HEK293 (cell line): ENCODE data around the gene TEX19.
"Not testable (repeated sequence)": the region's sequence is repeated elsewhere in the genome, so short reads cannot be mapped to it uniquely, and the experiment has no call there.

Experiments used
- CTCF ChIA-PET: fragments of 350-600 bp; formaldehyde crosslinking; extraction: SDS; loops from one replicate; lab custom pipeline; 2021; ENCODE audit warnings: antibody characterized with exemption; lab: Yijun Ruan, JAX
- POLR2A ChIA-PET: fragments of 300-600 bp; formaldehyde crosslinking; extraction: SDS; loops from one replicate; lab custom pipeline; 2020; ENCODE audit warnings: antibody characterized with exemption, inconsistent platforms; lab: Yijun Ruan, JAX
- H3K27ac ChIP-seq: fragments of 200-500 bp; sonication (Bioruptor generic); 2 replicates; pipeline ENCODE4 v1.5.1; 2014; ENCODE audit warnings: low read depth, low read length, control low read depth, inconsistent platforms; ENCODE audit errors: extremely low read depth
- H3K36me3 ChIP-seq, 2 experiments: fragments of 200-500 bp in 1 of 2; sonication (Bioruptor generic) in 1 of 2; 1 replicate in 1 of 2; 2 replicates in 1 of 2; pipeline ENCODE4 v1.5.1; 2014 to 2017; ENCODE audit warnings: inconsistent platforms in 2 of 2, low read length in 2 of 2; ENCODE audit not compliant: control insufficient read depth in 2 of 2, insufficient read depth in 1 of 2
- H3K4me1 ChIP-seq: fragments of 200-500 bp; sonication (Bioruptor generic); 2 replicates; pipeline ENCODE4 v1.5.1; 2014; ENCODE audit warnings: mild to moderate bottlenecking, low read length, inconsistent platforms; ENCODE audit not compliant: control insufficient read depth, insufficient read depth
- H3K4me3 ChIP-seq: 2 replicates; pipeline ENCODE4 v1.5.1; 2011; ENCODE audit warnings: low read depth, mild to moderate bottlenecking, control low read depth, low read length, moderate library complexity
- H3K9me3 ChIP-seq: fragments of 200-500 bp; sonication (Bioruptor generic); 2 replicates; pipeline ENCODE4 v1.5.1; 2014; ENCODE audit warnings: low read depth, low read length, inconsistent platforms; ENCODE audit not compliant: control insufficient read depth, insufficient read depth
- CTCF ChIP-seq: fragments of 450-650 bp; formaldehyde crosslinking; IDR thresholded peaks from 2 replicates; pipeline ENCODE4 v1.5.1; 2016; ENCODE audit warnings: missing biosample characterization, missing genetic modification characterization
- HOXD13 ChIP-seq: sonication (generic); formaldehyde crosslinking; IDR thresholded peaks from 2 replicates; pipeline ENCODE4 v1.8.0; 2022; ENCODE audit warnings: missing genetic modification reagents, borderline replicate concordance
- MZF1 ChIP-seq: fragments of 450-650 bp; formaldehyde crosslinking; IDR thresholded peaks from 2 replicates; pipeline ENCODE4 v1.5.1; 2017; ENCODE audit warnings: missing biosample characterization, missing genetic modification characterization, borderline replicate concordance
- PRDM1 ChIP-seq: fragments of 450-650 bp; formaldehyde crosslinking; IDR thresholded peaks from 2 replicates; pipeline ENCODE4; 2016; ENCODE audit warnings: missing biosample characterization, missing genetic modification characterization
- YY2 ChIP-seq: fragments of 450-650 bp; formaldehyde crosslinking; IDR thresholded peaks from 2 replicates; pipeline ENCODE4 v1.5.1; 2016; ENCODE audit warnings: missing biosample characterization, missing genetic modification characterization
- ZBTB17 ChIP-seq: fragments of 450-650 bp; formaldehyde crosslinking; IDR thresholded peaks from 2 replicates; pipeline ENCODE4 v1.5.1; 2016; ENCODE audit warnings: missing biosample characterization, missing genetic modification characterization
- ZFP41 ChIP-seq: fragments of 450-650 bp; formaldehyde crosslinking; IDR thresholded peaks from 2 replicates; pipeline ENCODE4 v1.5.1; 2016; ENCODE audit warnings: missing biosample characterization, missing genetic modification characterization, borderline replicate concordance
- ZNF140 ChIP-seq: fragments of 450-650 bp; formaldehyde crosslinking; IDR thresholded peaks from 2 replicates; pipeline ENCODE4 v1.5.1; 2016; ENCODE audit warnings: missing biosample characterization, missing genetic modification characterization
- ZNF146 ChIP-seq: fragments of 450-650 bp; formaldehyde crosslinking; IDR thresholded peaks from 2 replicates; pipeline ENCODE4 v1.5.1; 2016; ENCODE audit warnings: missing biosample characterization, missing genetic modification characterization
- ZNF2 ChIP-seq: fragments of 450-650 bp; formaldehyde crosslinking; IDR thresholded peaks from 2 replicates; pipeline ENCODE4 v1.5.1; 2016; ENCODE audit warnings: missing biosample characterization, missing genetic modification characterization
- ZNF202 ChIP-seq: fragments of 450-650 bp; formaldehyde crosslinking; IDR thresholded peaks from 2 replicates; pipeline ENCODE4 v1.5.1; 2016; ENCODE audit warnings: missing biosample characterization, missing genetic modification characterization, borderline replicate concordance
- ZNF274 ChIP-seq, 2 experiments: fragments of 200-500 bp in 1 of 2; fragments of 450-650 bp in 1 of 2; sonication (Bioruptor generic) in 1 of 2; formaldehyde crosslinking in 1 of 2; IDR thresholded peaks; 2 replicates each; pipeline versions ENCODE4 v1.5.1 to v1.6.1; 2014 to 2016; ENCODE audit warnings: borderline replicate concordance in 1 of 2, inconsistent platforms in 1 of 2, low read length in 1 of 2, missing biosample characterization in 1 of 2, missing genetic modification characterization in 1 of 2
- ZNF302 ChIP-seq: fragments of 450-650 bp; formaldehyde crosslinking; IDR thresholded peaks from 2 replicates; pipeline ENCODE4 v1.5.1; 2016; ENCODE audit warnings: missing biosample characterization, missing genetic modification characterization, low read depth
- ZNF311 ChIP-seq: fragments of 450-650 bp; formaldehyde crosslinking; IDR thresholded peaks from 2 replicates; pipeline ENCODE4 v1.5.1; 2017; ENCODE audit warnings: missing biosample characterization, missing genetic modification characterization, borderline replicate concordance
- ZNF433 ChIP-seq: fragments of 450-650 bp; formaldehyde crosslinking; IDR thresholded peaks from 2 replicates; pipeline ENCODE4 v1.5.1; 2016; ENCODE audit warnings: missing biosample characterization, missing genetic modification characterization, low read depth
- ZNF510 ChIP-seq: fragments of 450-650 bp; formaldehyde crosslinking; IDR thresholded peaks from 2 replicates; pipeline ENCODE4 v1.5.1; 2018; ENCODE audit warnings: mild to moderate bottlenecking, missing genetic modification characterization, missing biosample characterization; ENCODE audit not compliant: insufficient replicate concordance
- ZNF571 ChIP-seq: fragments of 450-650 bp; formaldehyde crosslinking; IDR thresholded peaks from 2 replicates; pipeline ENCODE4 v1.5.0; 2017; ENCODE audit warnings: missing biosample characterization, missing genetic modification characterization
- ZNF639 ChIP-seq: fragments of 450-650 bp; formaldehyde crosslinking; IDR thresholded peaks from 2 replicates; pipeline ENCODE4 v1.5.1; 2016; ENCODE audit warnings: missing biosample characterization, missing genetic modification characterization
- ZNF747 ChIP-seq: fragments of 450-650 bp; formaldehyde crosslinking; IDR thresholded peaks from 2 replicates; pipeline ENCODE4 v1.5.1; 2016; ENCODE audit warnings: missing biosample characterization, missing genetic modification characterization

Gene TEX19

GRCh38 chr17:82357394-82357793, 1.7 kb upstream of the TEX19 start:
- Histone ChIP-seq H3K27ac (no peak overlapping the region), H3K36me3 (no peaks in the 10 kb centered on the region), H3K9me3 (no peaks in the 10 kb centered on the region), H3K4me3 (no peak overlapping the region), H3K4me1 (no peaks in the 10 kb centered on the region)
- POLR2A ChIA-PET = interaction anchor here (1.1 kb wide), 1 partner anchor 65 kb away, joined by 4 read pairs; no protein-coding TSS in a partner anchor
- CTCF ChIA-PET = interaction anchor here (0.6 to 1.7 kb wide), 9 partner anchors 7 to 102 kb away, joined by 3 to 6 read pairs (median 4); no protein-coding TSS in a partner anchor
- TF ChIP-seq ZNF2 (tag by site-specific recombination) (no peak), ZBTB17 (tag by site-specific recombination) (no peak), ZNF311 (tag by site-specific recombination) (no peak), ZNF747 (tag by site-specific recombination) (no peak), ZNF433 (no peak), ZNF146 (tag by site-specific recombination) (no peak), ZNF140 (tag by site-specific recombination) (no peak), ZNF202 (tag by site-specific recombination) (no peak), YY2 (tag by site-specific recombination) (no peak), ZNF274 (IDR thresholded peaks at IDR 0.05; ENCODE audit: low read length) (no peak), ZNF274 (tag by site-specific recombination; IDR thresholded peaks at IDR 0.05; ENCODE audit: borderline replicate concordance) (no peak), MZF1 (tag by site-specific recombination) (no peak), ZNF571 (tag by site-specific recombination) (no peak), ZFP41 (tag by site-specific recombination) (no peak)

- H3K27ac ChIP-seq, H3K4me1 ChIP-seq, CTCF ChIA-PET, H3K36me3 ChIP-seq, H3K9me3 ChIP-seq, H3K4me3 ChIP-seq: not testable (repeated sequence)
- TF ChIP-seq PRDM1 = peak; percentile 62
- POLR2A ChIA-PET = interaction anchor here (0.6 to 1.3 kb wide), 4 partner anchors 15 to 382 kb away, joined by 3 to 5 read pairs (median 4); no protein-coding TSS in a partner anchor
These were observed 516 bp downstream of the TEX19 start for GRCh38 chr17:82359451-82360074.

GRCh38 chr17:82361885-82362633, 3.0 kb downstream of the TEX19 start:
- CTCF ChIA-PET = interaction anchor here (0.5 to 2.6 kb wide), 5 partner anchors 8 to 126 kb away, joined by 3 to 15 read pairs (median 3); no protein-coding TSS in a partner anchor
- Histone ChIP-seq H3K4me3 (no peak overlapping the region), H3K27ac (no peak overlapping the region), H3K4me1 (peaks cover under 1% of the 10 kb centered on the region; the same call in 1 of the 2 replicates), H3K36me3 (no peaks in the 10 kb centered on the region), H3K9me3 (no peaks in the 10 kb centered on the region)
- TF ChIP-seq HOXD13 (CRISPR knock-in tag) (no peak), ZNF510 (tag by site-specific recombination) (no peak), ZNF302 (tag by site-specific recombination) (no peak), ZNF639 (tag by site-specific recombination) (no peak), CTCF (no peak)
- POLR2A ChIA-PET = no interaction called here
